ENCODE measurements around the gene BTBD9.

BTBD9 gene

DNA sequence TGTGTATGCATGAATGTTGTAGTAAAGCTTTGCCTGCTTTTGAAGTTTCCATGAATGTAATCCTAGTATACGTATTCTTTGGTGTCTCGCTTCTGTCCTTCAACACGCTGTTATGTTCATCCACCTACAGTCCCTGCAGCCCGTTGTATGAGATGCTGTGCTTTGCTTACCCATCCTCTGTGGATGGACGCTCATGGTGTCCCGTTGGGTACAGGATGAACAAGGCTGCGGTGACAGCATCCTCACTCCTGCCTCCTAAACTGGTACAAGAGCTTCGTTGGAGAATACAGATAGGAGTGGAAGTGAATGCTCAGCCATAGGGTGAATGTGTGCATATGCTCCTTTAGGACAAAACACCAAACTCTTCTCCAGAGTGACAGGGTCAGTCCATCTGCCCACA lies 454.0 kb downstream of the BTBD9 start:
- no peaks in the 10 kb centered on the region for H3K36me3 ChIP-seq
- no peaks in the 10 kb centered on the region for H3K27me3 ChIP-seq
- no peak overlapping the region for H3K4me3 ChIP-seq (ENCODE audit: low read depth, low read length)
- no peak for DNase-seq
- TF ChIP-seq, protein P1, sequence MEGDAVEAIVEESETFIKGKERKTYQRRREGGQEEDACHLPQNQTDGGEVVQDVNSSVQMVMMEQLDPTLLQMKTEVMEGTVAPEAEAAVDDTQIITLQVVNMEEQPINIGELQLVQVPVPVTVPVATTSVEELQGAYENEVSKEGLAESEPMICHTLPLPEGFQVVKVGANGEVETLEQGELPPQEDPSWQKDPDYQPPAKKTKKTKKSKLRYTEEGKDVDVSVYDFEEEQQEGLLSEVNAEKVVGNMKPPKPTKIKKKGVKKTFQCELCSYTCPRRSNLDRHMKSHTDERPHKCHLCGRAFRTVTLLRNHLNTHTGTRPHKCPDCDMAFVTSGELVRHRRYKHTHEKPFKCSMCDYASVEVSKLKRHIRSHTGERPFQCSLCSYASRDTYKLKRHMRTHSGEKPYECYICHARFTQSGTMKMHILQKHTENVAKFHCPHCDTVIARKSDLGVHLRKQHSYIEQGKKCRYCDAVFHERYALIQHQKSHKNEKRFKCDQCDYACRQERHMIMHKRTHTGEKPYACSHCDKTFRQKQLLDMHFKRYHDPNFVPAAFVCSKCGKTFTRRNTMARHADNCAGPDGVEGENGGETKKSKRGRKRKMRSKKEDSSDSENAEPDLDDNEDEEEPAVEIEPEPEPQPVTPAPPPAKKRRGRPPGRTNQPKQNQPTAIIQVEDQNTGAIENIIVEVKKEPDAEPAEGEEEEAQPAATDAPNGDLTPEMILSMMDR (IDR thresholded peaks at IDR 0.05; ENCODE audit: low read depth, low read length), result no peak
- H3K4me1 ChIP-seq, result peaks cover 6% of the 10 kb centered on the region; the same call in 1 of the 2 replicates
- no peaks in the 10 kb centered on the region for H3K9me3 ChIP-seq

DNA sequence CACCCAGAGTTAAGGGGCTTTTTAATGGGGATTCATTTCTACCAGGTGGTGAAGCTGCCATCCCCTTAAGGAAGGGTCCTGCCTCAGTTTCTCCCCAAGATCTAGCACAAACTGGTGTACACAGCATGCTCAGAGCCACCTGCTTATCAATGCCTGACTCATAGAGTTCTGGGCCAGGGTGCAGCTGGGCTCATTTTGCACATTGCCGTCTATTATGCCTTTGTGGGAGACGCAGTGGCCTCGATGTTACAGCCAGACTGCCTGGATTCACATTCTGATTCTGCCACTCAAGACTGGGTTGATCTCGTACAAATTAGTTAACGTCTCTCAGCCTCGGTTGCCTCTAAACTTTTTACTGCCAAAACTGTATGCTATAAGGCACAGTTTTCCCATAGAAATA lies 454.5 kb downstream of the BTBD9 start:
- H3K27me3 ChIP-seq, result no peaks in the 10 kb centered on the region
- no peaks in the 10 kb centered on the region for H3K9me3 ChIP-seq
- peaks cover 6% of the 10 kb centered on the region; the same call in 1 of the 2 replicates for H3K4me1 ChIP-seq
- no peak for DNase-seq
- H3K36me3 ChIP-seq, result no peaks in the 10 kb centered on the region
- TF ChIP-seq, protein P1 (IDR thresholded peaks at IDR 0.05; ENCODE audit: low read depth, low read length), result no peak
- no peak overlapping the region for H3K4me3 ChIP-seq (ENCODE audit: low read depth, low read length)

DNA sequence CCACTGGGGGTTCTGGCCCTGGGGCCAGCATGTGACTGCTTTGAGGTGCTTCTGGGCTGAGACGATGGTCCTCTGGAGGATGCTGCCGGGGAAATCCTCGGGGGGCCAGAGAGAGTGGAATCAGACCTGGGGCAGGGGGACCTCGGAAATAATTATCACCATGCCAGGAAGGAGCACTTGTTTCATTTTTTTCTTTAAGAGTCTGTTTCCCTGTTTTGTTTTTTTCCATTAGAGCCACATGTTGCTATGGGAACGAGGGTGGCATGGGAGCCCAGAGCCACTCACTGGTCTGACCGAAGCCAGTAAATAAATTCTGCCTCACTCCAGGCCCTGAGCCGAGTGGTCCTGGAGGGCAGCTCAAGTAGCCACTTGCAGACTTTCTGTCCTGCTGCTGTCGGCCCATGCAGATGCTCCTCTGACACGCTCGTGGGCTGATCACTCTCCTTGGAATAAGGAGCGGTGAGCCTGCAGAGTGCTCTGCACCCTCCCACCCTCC lies 455.1 kb downstream of the BTBD9 start:
- DNase-seq, result no peak
- Histone ChIP-seq H3K4me1 (peaks cover 6% of the 10 kb centered on the region; the same call in 1 of the 2 replicates), H3K36me3 (no peaks in the 10 kb centered on the region), H3K4me3 (ENCODE audit: low read depth, low read length) (no peak overlapping the region), H3K9me3 (no peaks in the 10 kb centered on the region), H3K27me3 (no peaks in the 10 kb centered on the region)
- TF ChIP-seq, protein P1 (IDR thresholded peaks at IDR 0.05; ENCODE audit: low read depth, low read length), result no peak

DNA sequence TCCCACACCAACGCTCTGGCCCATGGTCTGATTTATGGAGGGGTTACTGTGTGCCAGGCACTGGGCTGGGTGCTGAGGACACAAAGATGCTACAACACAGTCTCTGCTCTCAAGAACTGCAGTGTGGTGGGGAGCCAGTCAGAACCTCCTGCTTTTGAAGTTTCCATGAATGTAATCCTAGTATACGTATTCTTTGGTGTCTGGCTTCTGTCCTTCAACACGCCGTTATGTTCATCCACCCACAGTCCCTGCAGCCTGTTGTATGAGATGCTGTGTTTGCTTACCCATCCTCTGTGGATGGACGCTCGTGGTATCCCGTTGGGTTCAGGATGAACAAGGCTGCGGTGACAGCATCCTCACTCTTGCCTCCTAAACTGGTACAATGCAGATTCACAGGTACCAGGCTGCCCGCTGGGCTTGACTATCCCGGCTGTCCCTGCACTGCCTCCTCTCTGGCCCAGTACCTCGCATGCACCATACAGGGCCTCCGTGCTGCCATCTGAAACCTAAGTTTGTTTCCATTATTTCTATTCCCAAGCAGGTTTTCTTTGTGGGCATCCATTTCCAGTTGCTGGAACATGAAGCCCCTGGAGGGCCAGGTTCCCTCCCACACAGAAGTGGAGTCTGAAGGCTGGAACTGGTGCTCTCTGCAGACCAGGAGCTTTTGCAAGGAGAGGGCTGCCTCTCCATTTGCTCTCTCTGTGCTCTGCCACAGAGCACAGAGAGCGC lies 455.7 kb downstream of the BTBD9 start:
- peaks cover 6% of the 10 kb centered on the region; the same call in 1 of the 2 replicates for H3K4me1 ChIP-seq
- no peaks in the 10 kb centered on the region for H3K27me3 ChIP-seq
- no peaks in the 10 kb centered on the region for H3K36me3 ChIP-seq
- TF ChIP-seq, protein P1 (IDR thresholded peaks at IDR 0.05; ENCODE audit: low read depth, low read length), result no peak
- no peak for DNase-seq
- H3K9me3 ChIP-seq, result no peaks in the 10 kb centered on the region
- no peak overlapping the region for H3K4me3 ChIP-seq (ENCODE audit: low read depth, low read length)

DNA sequence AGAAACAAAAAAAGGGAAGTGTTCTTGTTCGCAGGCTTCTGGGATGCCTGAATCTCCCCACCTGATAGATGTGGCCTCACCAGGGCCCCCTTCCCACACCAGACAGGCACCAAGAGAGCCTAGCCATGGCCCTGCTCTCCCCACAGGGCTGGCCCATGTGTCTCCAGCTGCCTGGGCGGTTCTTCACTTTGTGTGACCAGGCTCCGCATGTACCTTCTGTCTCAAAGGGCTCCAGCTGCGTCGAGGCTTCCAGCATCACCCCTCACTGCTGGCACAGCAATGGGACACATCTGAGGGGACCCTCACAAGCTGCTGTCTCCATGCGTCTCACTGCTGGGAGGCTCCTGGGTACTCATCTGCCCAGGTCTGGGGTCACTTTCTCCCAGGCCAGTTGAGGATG lies 457.3 kb downstream of the BTBD9 start:
- Histone ChIP-seq H3K4me1 (peaks cover 2% of the 10 kb centered on the region; the same call in 1 of the 2 replicates), H3K4me3 (ENCODE audit: low read depth, low read length) (no peak overlapping the region), H3K36me3 (no peaks in the 10 kb centered on the region), H3K27me3 (no peaks in the 10 kb centered on the region), H3K9me3 (no peaks in the 10 kb centered on the region)
- TF ChIP-seq, protein P1 (IDR thresholded peaks at IDR 0.05; ENCODE audit: low read depth, low read length), result no peak
- DNase-seq, result no peak

DNA sequence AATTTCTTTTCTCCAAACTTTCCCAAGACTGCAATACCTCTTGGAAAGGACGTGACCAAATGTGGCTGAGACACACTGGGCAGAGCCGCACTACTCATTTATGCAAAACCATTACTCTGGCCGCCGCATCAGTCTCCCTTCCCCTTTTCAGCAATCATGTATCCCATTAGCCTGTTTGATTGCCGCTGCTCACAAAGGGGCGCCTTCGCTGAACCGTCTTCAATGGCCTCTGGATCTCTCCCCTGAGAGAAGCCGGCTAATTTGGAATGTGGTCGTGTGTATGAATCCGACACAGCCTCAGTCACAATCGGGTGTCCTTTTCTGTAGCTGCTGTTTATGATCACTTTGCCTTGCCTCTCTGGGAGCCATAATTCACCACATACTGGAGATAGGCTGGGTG lies 459.1 kb downstream of the BTBD9 start:
- no peaks in the 10 kb centered on the region for H3K27me3 ChIP-seq
- H3K4me3 ChIP-seq (ENCODE audit: low read depth, low read length), result no peak overlapping the region
- TF ChIP-seq, protein P1 (IDR thresholded peaks at IDR 0.05; ENCODE audit: low read depth, low read length), result no peak
- H3K36me3 ChIP-seq, result no peaks in the 10 kb centered on the region
- no peaks in the 10 kb centered on the region for H3K9me3 ChIP-seq
- no peak for DNase-seq
- no peaks in the 10 kb centered on the region; the same call in 1 of the 2 replicates for H3K4me1 ChIP-seq
